WTC11 (cell line): ENCODE data around the gene COX6B2. TPM values are rescaled to one million over a fixed set of nuclear protein-coding genes. Genes with fewer than 3 reads are reported as not detected.

Experiments
- ATAC-seq: fragments of 200-7000 bp; cut with Tn5 transposase; 2 replicates; pipeline ENCODE4 v1.10.0; 2021; ENCODE audit warnings: mild to moderate bottlenecking, moderate library complexity
- CTCF ChIA-PET: fragments of 300-600 bp; sonication (Branson Sonifier 250); formaldehyde crosslinking; loops from one replicate; lab custom pipeline; 2021; ENCODE audit warnings: antibody characterized with exemption; lab: Charles Lee
- POLR2A ChIA-PET: fragments of 350-600 bp; sonication (Branson Sonifier 250); formaldehyde crosslinking; loops from one replicate; lab custom pipeline; 2021; ENCODE audit warnings: antibody characterized with exemption; lab: Charles Lee
- DNase-seq: peaks from one replicate; pipeline ENCODE4 v3.0.0; 2021; ENCODE audit warnings: low spot score
- H3K27ac Mint-ChIP-seq: 2 replicates; pipeline ENCODE4 v1.8.0; 2021; ENCODE audit warnings: mixed read lengths
- H3K27me3 Mint-ChIP-seq: 2 replicates; pipeline ENCODE4 v1.8.0; 2021; ENCODE audit warnings: low read depth, mild to moderate bottlenecking, moderate library complexity, mixed read lengths
- H3K36me3 Mint-ChIP-seq: 2 replicates; pipeline ENCODE4 v1.8.0; 2021; ENCODE audit warnings: mixed read lengths
- H3K4me1 Mint-ChIP-seq: 2 replicates; pipeline ENCODE4 v1.8.0; 2022; ENCODE audit warnings: mixed read lengths
- H3K4me3 Mint-ChIP-seq: 2 replicates; pipeline ENCODE4 v1.8.0; 2021; ENCODE audit warnings: mild to moderate bottlenecking, moderate library complexity, mixed read lengths
- H3K9me3 Mint-ChIP-seq: 2 replicates; pipeline ENCODE4 v1.8.0; 2021; ENCODE audit warnings: mixed read lengths
- FOXK1 ChIP-seq: sonication (generic); formaldehyde crosslinking; IDR thresholded peaks from 2 replicates; pipeline ENCODE4 v1.8.0; 2022; ENCODE audit warnings: mild to moderate bottlenecking, moderate library complexity, missing genetic modification reagents
- FOXP1 ChIP-seq: sonication (generic); formaldehyde crosslinking; IDR thresholded peaks from 2 replicates; pipeline ENCODE4 v1.8.0; 2022; ENCODE audit warnings: missing genetic modification reagents, mild to moderate bottlenecking, moderate library complexity, borderline replicate concordance
- GABPB1 ChIP-seq: sonication (generic); formaldehyde crosslinking; IDR thresholded peaks from 2 replicates; pipeline ENCODE4 v1.8.1; 2023; ENCODE audit warnings: mild to moderate bottlenecking, missing genetic modification reagents
- GRHL2 ChIP-seq: fragments of 250-450 bp; sonication (Bioruptor Pico); IDR thresholded peaks from 2 replicates; pipeline ENCODE4 v1.8.0; 2022; ENCODE audit warnings: mild to moderate bottlenecking, moderate library complexity; ENCODE audit not compliant: insufficient replicate concordance, severe bottlenecking
- JAZF1 ChIP-seq: fragments of 250-450 bp; sonication (Bioruptor Pico); IDR thresholded peaks from 2 replicates; pipeline ENCODE4 v1.9.0; 2021; ENCODE audit warnings: moderate library complexity, mild to moderate bottlenecking, inconsistent platforms
- KAT7 ChIP-seq: sonication (generic); formaldehyde crosslinking; IDR thresholded peaks from 2 replicates; pipeline ENCODE4 v1.8.1; 2023; ENCODE audit warnings: missing genetic modification reagents, mild to moderate bottlenecking, borderline replicate concordance
- NR2C2 ChIP-seq: sonication (generic); formaldehyde crosslinking; IDR thresholded peaks from 2 replicates; pipeline ENCODE4 v1.8.0; 2022; ENCODE audit warnings: mild to moderate bottlenecking, missing genetic modification reagents
- TCF7 ChIP-seq: sonication (generic); formaldehyde crosslinking; IDR thresholded peaks from 2 replicates; pipeline ENCODE4 v1.8.0; 2022; ENCODE audit warnings: mild to moderate bottlenecking, low read depth, missing genetic modification reagents, moderate library complexity
- TEAD4 ChIP-seq: sonication (generic); formaldehyde crosslinking; IDR thresholded peaks from 2 replicates; pipeline ENCODE4 v1.8.0; 2022; ENCODE audit warnings: mild to moderate bottlenecking, missing genetic modification reagents
- TP53 ChIP-seq: sonication (generic); formaldehyde crosslinking; IDR thresholded peaks from 2 replicates; pipeline ENCODE4 v1.8.1; 2023; ENCODE audit warnings: mild to moderate bottlenecking, missing genetic modification reagents
- total RNA-seq: library from RNA; stranded (reverse); gene quantifications from 3 replicates; pipeline ENCODE4 v1.2.3, GENCODE V29; 2021
- TF ChIP-seq, protein P1 (sequence below): sonication (generic); formaldehyde crosslinking; IDR thresholded peaks from 2 replicates; pipeline ENCODE4 v1.8.1; 2023; ENCODE audit warnings: mild to moderate bottlenecking, missing genetic modification reagents, moderate library complexity
- TF ChIP-seq, protein P2 (sequence below): fragments of 200-600 bp; IDR thresholded peaks from 2 replicates; pipeline ENCODE4 v1.8.0; 2022; ENCODE audit warnings: antibody characterized with exemption
- TF ChIP-seq, protein P3 (sequence below): sonication (generic); formaldehyde crosslinking; IDR thresholded peaks from 2 replicates; pipeline ENCODE4 v1.8.1; 2022; ENCODE audit warnings: low read depth, missing genetic modification reagents, borderline replicate concordance
- TF ChIP-seq, protein P4 (sequence below): sonication (generic); formaldehyde crosslinking; conservative IDR thresholded peaks from 2 replicates; pipeline ENCODE4 v1.8.1; 2022; ENCODE audit warnings: mild to moderate bottlenecking, missing genetic modification reagents
- TF ChIP-seq, protein P5 (sequence below): sonication (generic); formaldehyde crosslinking; IDR thresholded peaks from 2 replicates; pipeline ENCODE4 v1.8.0; 2023; ENCODE audit warnings: missing genetic modification reagents, mild to moderate bottlenecking, borderline replicate concordance
- TF ChIP-seq, protein P6 (sequence below): sonication (generic); formaldehyde crosslinking; IDR thresholded peaks from 2 replicates; pipeline ENCODE4 v1.8.0; 2022; ENCODE audit warnings: mild to moderate bottlenecking, missing genetic modification reagents

The COX6B2 gene
- total RNA-seq, 1 experiment from 2014 or later: 4.3 TPM

DNA sequence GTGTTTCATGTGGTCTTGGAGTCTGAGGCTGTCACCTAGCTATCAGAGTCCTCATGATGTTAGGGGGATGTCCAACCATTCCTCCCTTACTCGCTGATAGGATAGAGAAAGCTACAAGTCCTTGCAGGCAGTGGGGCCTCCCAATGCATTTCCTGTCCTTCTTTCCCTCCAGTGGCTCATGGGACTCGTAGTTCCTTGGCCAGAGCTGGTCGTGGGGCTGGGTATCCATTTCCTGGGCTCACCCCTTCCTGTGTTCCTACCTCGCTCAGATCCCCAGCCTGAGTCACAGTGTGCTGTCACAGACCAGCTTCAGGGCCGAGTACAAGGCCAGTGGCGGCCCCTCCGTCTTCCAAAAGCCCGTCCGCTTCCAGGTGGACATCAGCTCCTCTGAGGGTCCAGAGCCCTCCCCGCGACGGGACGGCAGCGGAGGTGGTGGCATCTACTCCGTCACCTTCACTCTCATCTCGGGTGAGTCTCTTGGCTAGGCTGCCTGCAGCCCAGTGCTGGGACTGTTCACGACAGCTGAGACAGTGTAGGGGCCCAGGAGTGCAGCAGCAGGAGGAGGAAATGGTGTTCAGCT is 48.4 kb downstream of the COX6B2 start:
- Mint-ChIP-seq H3K36me3 (peaks cover 44% of the 10 kb centered on the region), H3K4me1 (peaks cover 15% of the 10 kb centered on the region), H3K9me3 (no peaks in the 10 kb centered on the region), H3K27me3 (no peaks in the 10 kb centered on the region), H3K4me3 (no peak overlapping the region), H3K27ac (no peak overlapping the region)
- TF ChIP-seq FOXP1 (0 out of 2 replicates have a peak, but pooled peaks have one; percentile 32), GABPB1 (CRISPR knock-in tag) (no peak), TEAD4 (CRISPR knock-in tag) (0 out of 2 replicates have a peak, but pooled peaks have one; percentile 13), TCF7 (no peak)
- TF ChIP-seq, protein P1, sequence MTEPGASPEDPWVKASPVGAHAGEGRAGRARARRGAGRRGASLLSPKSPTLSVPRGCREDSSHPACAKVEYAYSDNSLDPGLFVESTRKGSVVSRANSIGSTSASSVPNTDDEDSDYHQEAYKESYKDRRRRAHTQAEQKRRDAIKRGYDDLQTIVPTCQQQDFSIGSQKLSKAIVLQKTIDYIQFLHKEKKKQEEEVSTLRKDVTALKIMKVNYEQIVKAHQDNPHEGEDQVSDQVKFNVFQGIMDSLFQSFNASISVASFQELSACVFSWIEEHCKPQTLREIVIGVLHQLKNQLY (CRISPR knock-in tag): no peak
- TF ChIP-seq, protein P2, sequence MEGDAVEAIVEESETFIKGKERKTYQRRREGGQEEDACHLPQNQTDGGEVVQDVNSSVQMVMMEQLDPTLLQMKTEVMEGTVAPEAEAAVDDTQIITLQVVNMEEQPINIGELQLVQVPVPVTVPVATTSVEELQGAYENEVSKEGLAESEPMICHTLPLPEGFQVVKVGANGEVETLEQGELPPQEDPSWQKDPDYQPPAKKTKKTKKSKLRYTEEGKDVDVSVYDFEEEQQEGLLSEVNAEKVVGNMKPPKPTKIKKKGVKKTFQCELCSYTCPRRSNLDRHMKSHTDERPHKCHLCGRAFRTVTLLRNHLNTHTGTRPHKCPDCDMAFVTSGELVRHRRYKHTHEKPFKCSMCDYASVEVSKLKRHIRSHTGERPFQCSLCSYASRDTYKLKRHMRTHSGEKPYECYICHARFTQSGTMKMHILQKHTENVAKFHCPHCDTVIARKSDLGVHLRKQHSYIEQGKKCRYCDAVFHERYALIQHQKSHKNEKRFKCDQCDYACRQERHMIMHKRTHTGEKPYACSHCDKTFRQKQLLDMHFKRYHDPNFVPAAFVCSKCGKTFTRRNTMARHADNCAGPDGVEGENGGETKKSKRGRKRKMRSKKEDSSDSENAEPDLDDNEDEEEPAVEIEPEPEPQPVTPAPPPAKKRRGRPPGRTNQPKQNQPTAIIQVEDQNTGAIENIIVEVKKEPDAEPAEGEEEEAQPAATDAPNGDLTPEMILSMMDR: no peak
- TF ChIP-seq, protein P3, sequence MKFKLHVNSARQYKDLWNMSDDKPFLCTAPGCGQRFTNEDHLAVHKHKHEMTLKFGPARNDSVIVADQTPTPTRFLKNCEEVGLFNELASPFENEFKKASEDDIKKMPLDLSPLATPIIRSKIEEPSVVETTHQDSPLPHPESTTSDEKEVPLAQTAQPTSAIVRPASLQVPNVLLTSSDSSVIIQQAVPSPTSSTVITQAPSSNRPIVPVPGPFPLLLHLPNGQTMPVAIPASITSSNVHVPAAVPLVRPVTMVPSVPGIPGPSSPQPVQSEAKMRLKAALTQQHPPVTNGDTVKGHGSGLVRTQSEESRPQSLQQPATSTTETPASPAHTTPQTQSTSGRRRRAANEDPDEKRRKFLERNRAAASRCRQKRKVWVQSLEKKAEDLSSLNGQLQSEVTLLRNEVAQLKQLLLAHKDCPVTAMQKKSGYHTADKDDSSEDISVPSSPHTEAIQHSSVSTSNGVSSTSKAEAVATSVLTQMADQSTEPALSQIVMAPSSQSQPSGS (CRISPR knock-in tag): no peak
- no peak for DNase-seq
- peak; percentile 8 for ATAC-seq
- POLR2A ChIA-PET: interaction anchor here (1.6 kb wide), 1 partner anchor 42 kb away, joined by 7 read pairs; no protein-coding TSS in a partner anchor
- CTCF ChIA-PET: interaction anchor here (0.8 to 1.2 kb wide), 5 partner anchors 15 to 165 kb away, joined by 3 to 4 read pairs (median 3); partner anchors contain the start of genes KMT5C and TMEM238

DNA sequence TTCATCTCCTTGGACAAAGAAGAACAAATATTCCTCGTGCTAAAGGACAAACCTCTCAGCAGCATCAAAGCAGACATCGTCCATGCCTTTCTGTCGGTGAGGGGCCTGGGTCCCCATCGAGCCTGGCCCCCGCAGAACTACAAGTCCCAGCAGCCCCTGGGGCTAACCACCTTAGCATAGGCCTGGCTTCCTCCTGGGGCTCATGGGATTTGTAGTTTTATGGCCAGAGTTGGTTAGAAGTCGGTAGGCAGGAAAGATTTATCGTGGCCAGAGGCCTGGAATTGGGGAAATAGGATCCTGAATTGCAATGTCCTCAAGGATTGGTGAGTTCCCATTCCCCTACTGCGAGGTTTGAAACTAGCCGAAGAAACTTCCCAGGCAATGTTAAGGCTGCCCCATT is 49.0 kb downstream of the COX6B2 start:
- 0 out of 2 replicates have a peak, but pooled peaks have one; percentile 50 for TF ChIP-seq KAT7
- no peak for TF ChIP-seq JAZF1 (CRISPR knock-in tag)
- TF ChIP-seq, protein P4, sequence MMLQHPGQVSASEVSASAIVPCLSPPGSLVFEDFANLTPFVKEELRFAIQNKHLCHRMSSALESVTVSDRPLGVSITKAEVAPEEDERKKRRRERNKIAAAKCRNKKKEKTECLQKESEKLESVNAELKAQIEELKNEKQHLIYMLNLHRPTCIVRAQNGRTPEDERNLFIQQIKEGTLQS: no peak
- peaks cover 18% of the 10 kb centered on the region for H3K4me1 Mint-ChIP-seq
- no peaks in the 10 kb centered on the region for H3K27me3 Mint-ChIP-seq
- peak overlapping the region; percentile 94 for H3K27ac Mint-ChIP-seq
- DNase-seq: peak; percentile 75
- ChIA-PET POLR2A (interaction anchor here (1.6 kb wide), 1 partner anchor 43 kb away, joined by 7 read pairs; no protein-coding TSS in a partner anchor), CTCF (interaction anchor here (0.8 to 1.4 kb wide), 5 partner anchors 34 to 164 kb away, joined by 3 to 4 read pairs (median 3); partner anchors contain the start of genes KMT5C and TMEM238)
- H3K36me3 Mint-ChIP-seq: peaks cover 43% of the 10 kb centered on the region
- no peaks in the 10 kb centered on the region for H3K9me3 Mint-ChIP-seq
- no peak overlapping the region for H3K4me3 Mint-ChIP-seq
- ATAC-seq: peak; percentile 62

DNA sequence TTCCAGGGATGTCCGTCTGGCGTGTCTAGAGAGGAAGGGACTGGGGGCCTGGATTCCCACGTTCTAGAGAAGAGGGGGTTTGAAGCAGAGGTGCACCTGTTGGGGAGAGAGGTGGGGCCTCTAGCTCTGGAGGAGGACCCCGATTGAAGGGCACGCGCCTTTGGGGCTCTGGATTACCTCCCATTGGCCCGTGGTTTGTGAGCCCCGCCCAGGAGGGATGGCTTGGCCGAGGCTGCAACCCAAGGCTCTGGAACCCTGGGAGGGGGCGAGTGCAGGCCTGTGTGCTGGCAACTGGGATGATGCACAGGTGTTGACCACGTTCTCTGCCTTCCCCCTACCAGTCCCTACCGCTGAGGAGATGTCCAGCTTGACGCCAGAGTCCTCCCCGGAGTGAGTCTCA is 49.5 kb downstream of the COX6B2 start:
- no peak for TF ChIP-seq NR2C2 (CRISPR knock-in tag)
- 0 out of 2 replicates have a peak, but pooled peaks have one; percentile 18 for TF ChIP-seq FOXK1 (CRISPR knock-in tag)
- CTCF ChIA-PET: interaction anchor here (1.4 kb wide), 1 partner anchor 34 kb away, joined by 3 read pairs; the partner anchor contains the start of gene KMT5C
- H3K36me3 Mint-ChIP-seq: peaks cover 42% of the 10 kb centered on the region
- ATAC-seq (peak; percentile 64), DNase-seq (peak; percentile 71)
- H3K4me3 Mint-ChIP-seq: no peak overlapping the region
- H3K9me3 Mint-ChIP-seq: no peaks in the 10 kb centered on the region
- peak overlapping the region; percentile 65 for H3K27ac Mint-ChIP-seq
- POLR2A ChIA-PET: interaction anchor here (0.6 kb wide), 1 partner anchor 841 kb away, joined by 6 read pairs; the partner anchor contains the start of gene LENG9
- H3K4me1 Mint-ChIP-seq: peaks cover 18% of the 10 kb centered on the region
- H3K27me3 Mint-ChIP-seq: no peaks in the 10 kb centered on the region

DNA sequence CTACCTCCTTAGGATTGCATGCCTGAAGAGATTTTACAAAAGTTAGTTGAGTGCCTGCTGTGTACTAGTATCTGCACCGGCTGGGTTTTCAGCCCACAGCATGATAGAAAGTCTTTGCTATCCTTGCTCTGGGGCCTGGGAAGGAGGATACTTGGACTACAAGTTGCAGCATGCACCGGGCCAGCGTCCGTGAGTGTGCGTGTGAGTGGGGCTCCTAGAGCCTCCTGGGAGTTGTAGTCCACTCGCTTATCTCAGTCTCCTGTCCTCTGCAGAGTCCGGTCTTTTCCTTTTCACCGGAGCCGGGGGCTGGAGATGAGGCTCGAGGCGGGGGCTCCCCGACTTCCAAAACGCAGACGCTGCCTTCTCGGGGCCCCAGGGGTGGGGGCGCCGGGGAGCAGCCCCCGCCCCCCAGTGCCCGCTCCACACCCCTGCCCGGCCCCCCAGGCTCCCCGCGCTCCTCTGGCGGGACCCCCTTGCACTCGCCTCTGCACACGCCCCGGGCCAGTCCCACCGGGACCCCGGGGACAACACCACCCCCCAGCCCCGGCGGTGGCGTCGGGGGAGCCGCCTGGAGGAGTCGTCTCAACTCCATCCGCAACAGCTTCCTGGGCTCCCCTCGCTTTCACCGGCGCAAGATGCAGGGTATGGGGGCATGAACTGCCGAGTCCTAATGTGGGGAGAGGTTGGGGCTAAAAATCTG is 50.1 kb downstream of the COX6B2 start:
- H3K36me3 Mint-ChIP-seq: peaks cover 43% of the 10 kb centered on the region
- no peaks in the 10 kb centered on the region for H3K27me3 Mint-ChIP-seq
- peaks cover 18% of the 10 kb centered on the region for H3K4me1 Mint-ChIP-seq
- H3K27ac Mint-ChIP-seq: peak overlapping the region; percentile 65
- peak; percentile 81 for DNase-seq
- H3K9me3 Mint-ChIP-seq: no peaks in the 10 kb centered on the region
- no peak overlapping the region for H3K4me3 Mint-ChIP-seq
- ATAC-seq: peak; percentile 66
- CTCF ChIA-PET: interaction anchor here (1.4 kb wide), 1 partner anchor 35 kb away, joined by 3 read pairs; the partner anchor contains the start of gene KMT5C
- POLR2A ChIA-PET: interaction anchor here (0.6 kb wide), 1 partner anchor 841 kb away, joined by 6 read pairs; the partner anchor contains the start of gene LENG9
- TF ChIP-seq, protein P5, sequence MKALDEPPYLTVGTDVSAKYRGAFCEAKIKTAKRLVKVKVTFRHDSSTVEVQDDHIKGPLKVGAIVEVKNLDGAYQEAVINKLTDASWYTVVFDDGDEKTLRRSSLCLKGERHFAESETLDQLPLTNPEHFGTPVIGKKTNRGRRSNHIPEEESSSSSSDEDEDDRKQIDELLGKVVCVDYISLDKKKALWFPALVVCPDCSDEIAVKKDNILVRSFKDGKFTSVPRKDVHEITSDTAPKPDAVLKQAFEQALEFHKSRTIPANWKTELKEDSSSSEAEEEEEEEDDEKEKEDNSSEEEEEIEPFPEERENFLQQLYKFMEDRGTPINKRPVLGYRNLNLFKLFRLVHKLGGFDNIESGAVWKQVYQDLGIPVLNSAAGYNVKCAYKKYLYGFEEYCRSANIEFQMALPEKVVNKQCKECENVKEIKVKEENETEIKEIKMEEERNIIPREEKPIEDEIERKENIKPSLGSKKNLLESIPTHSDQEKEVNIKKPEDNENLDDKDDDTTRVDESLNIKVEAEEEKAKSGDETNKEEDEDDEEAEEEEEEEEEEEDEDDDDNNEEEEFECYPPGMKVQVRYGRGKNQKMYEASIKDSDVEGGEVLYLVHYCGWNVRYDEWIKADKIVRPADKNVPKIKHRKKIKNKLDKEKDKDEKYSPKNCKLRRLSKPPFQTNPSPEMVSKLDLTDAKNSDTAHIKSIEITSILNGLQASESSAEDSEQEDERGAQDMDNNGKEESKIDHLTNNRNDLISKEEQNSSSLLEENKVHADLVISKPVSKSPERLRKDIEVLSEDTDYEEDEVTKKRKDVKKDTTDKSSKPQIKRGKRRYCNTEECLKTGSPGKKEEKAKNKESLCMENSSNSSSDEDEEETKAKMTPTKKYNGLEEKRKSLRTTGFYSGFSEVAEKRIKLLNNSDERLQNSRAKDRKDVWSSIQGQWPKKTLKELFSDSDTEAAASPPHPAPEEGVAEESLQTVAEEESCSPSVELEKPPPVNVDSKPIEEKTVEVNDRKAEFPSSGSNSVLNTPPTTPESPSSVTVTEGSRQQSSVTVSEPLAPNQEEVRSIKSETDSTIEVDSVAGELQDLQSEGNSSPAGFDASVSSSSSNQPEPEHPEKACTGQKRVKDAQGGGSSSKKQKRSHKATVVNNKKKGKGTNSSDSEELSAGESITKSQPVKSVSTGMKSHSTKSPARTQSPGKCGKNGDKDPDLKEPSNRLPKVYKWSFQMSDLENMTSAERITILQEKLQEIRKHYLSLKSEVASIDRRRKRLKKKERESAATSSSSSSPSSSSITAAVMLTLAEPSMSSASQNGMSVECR (CRISPR knock-in tag): no peak
- TF ChIP-seq GRHL2 (CRISPR knock-in tag) (no peak), TP53 (no peak)
- TF ChIP-seq, protein P6, sequence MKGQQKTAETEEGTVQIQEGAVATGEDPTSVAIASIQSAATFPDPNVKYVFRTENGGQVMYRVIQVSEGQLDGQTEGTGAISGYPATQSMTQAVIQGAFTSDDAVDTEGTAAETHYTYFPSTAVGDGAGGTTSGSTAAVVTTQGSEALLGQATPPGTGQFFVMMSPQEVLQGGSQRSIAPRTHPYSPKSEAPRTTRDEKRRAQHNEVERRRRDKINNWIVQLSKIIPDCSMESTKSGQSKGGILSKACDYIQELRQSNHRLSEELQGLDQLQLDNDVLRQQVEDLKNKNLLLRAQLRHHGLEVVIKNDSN (CRISPR knock-in tag): no peak
